ENCODE measurements around the gene SRGAP3.

The SRGAP3 gene

GRCh38 chr3:8952130-8952529, 297.3 kb downstream of the SRGAP3 start:
- no peak for DNase-seq

GRCh38 chr3:8945890-8946600, 303.4 kb downstream of the SRGAP3 start:
- DNase-seq = no peak

DNA sequence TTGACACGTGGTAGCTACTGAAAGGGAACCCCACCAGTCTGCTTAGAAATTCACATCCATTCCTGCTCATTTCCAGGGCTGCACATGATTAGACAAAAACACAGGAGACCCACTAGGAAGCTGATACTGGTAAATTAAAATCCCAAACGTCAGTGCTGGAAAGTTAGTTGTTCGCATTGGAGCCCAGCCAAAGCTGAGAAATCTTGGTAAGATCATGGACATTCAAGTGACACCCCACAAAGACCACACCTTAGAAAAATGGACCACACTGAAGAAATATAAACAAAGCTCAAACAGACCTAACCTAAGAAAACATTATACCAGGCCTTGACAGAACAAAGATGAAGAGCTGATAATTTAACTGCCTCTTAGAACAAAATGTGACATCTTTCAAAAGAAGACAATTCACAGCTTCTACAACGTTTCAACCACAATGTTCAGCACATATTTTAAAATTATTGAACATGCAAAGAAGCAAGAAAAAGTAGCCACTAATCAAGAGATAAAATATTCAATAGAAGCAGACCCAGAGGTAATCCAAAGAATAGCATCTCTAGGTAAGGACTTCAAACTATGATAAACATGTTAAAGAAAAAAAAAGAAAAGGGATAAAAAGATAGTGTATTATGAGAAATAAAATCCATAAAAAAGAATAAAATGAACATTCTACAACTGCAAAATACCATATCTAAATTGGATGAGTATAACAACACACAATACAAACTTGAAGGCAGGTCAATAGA, 306.5 kb downstream of the SRGAP3 start:
- DNase-seq = no peak

DNA sequence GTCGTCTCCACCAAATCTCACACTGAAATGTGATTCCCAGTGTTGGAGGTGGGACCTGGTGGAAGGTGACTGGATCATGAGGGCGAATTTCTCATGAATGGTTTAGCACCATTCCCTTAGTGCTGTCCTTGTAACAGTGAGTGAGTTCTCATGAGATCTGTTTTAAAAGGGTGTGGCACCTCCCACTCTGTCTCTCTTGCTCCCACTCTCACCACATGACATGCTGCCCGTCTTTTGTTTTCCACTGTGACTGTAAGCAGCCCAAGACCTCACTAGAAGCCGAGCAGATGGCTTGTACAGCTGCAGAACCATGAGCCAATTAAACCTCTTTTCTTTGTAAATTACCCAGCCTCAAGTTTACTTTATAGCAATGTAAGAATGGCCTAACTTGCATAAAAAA, 307.3 kb downstream of the SRGAP3 start:
- DNase-seq = no peak

DNA sequence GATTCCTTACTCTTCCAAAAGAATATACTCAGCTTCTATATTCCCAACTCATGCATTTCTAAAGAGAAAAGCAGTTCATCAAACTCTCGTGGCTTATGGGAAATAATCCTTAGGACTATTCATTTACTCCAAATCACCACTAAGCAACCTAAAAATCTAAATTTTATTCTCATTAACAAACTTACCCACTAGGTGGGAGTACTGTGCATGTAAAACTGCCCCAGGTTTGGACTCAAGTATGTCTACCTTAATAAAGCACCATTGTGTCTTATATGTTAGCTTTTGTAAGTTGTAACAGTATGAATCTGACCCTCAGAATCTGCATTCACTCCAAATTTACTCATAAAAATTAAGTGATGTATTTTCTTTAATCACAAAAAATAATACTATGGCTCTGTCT, 311.4 kb downstream of the SRGAP3 start:
- DNase-seq = no peak

DNA sequence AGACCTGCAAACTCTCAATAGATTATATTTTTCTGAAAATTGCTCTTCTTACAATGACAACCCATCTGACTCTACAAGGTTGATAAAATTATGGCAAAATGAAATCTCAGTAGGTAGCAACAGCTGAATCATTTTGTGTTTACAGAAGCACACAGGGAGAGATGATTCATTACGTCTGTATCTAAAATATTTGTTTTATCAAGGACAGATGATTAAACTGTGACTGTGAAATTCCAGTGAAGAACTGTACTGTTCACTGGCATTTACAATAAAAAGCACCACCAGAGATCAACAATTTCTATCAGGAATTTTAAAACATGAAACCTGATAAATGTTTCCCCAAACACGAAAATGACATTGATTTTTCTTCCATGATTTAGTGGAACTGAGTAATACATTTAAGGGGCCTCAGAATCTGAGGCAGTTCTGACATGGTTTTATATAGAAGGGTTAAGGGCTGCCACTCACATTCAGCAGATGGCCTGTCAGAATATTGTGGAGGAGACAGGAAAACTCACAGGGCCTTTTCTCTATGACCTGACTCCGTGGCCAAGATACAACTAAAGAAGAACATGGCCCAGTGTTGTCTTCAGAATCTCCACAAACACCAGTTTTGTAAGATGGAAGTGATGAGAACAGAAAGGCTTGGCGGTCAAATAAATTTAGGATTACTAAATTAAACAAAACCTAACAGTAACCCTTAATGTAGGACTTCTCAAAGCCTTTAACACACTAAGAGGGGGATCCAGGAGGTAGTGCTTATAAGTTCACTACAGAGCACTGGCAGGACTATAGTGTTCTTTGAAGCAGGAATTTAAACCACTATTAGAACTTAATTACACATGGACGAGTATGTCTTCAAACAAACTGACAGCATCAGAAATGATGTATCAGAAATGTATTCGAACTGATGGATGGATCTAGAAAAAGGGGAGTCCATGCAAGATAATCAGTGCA, 312.1 kb downstream of the SRGAP3 start:
- DNase-seq = no peak

DNA sequence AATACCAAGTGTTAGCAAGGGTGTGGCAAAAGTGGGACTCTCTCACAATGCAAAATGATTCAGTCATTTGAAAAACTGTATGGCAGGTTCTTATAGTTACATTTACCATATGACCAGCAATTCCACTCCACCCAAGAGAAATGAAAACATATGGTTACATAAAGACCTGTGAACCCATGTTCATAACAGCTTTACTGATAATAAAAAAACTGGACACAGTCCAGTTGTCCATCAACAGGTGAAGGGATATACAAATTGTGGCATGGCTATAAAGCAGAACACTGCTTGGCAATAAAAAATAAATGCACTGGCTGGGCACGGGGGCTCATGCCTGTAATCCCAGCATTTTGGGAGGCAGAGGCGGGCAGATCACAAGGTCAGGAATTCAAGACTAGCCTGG, 316.9 kb downstream of the SRGAP3 start:
- no peak for DNase-seq

GRCh38 chr3:8931342-8931741, 318.1 kb downstream of the SRGAP3 start:
- no peak for DNase-seq
